DOHH2 (cell line): ENCODE data around the gene ANO9.

Experiments used
- H3F3A ChIP-seq: fragments of 200-600 bp; sonication (generic), shearing (Covaris generic); 2 replicates; pipeline ENCODE4 v1.6.0; 2016; ENCODE audit warnings: antibody characterized with exemption, mild to moderate bottlenecking; ENCODE audit not compliant: control insufficient read depth, insufficient read depth
- H3K27ac ChIP-seq: fragments of 200-600 bp; sonication (generic); 2 replicates; pipeline ENCODE4 v1.5.1; 2014; ENCODE audit warnings: low read depth, mild to moderate bottlenecking, low read length, moderate library complexity
- H3K27me3 ChIP-seq: fragments of 200-600 bp; sonication (generic); 2 replicates; pipeline ENCODE4 v1.6.1; 2014; ENCODE audit warnings: mild to moderate bottlenecking, low read length, mixed read lengths; ENCODE audit not compliant: control insufficient read depth
- H3K36me3 ChIP-seq: fragments of 200-600 bp; sonication (generic); 2 replicates; pipeline ENCODE4 v1.6.1; 2014; ENCODE audit warnings: mild to moderate bottlenecking, low read length, moderate library complexity, mixed read lengths; ENCODE audit not compliant: control insufficient read depth
- H3K4me1 ChIP-seq: fragments of 200-600 bp; sonication (generic); 2 replicates; pipeline ENCODE4 v1.6.1; 2014; ENCODE audit warnings: mild to moderate bottlenecking, low read length, mixed read lengths; ENCODE audit not compliant: control insufficient read depth
- H3K4me2 ChIP-seq: fragments of 200-600 bp; sonication (generic); 2 replicates; pipeline ENCODE4 v1.6.0; 2014; ENCODE audit warnings: mild to moderate bottlenecking, low read length, moderate library complexity
- H3K4me3 ChIP-seq: fragments of 200-600 bp; sonication (generic); 2 replicates; pipeline ENCODE4 v1.5.1; 2014; ENCODE audit warnings: mild to moderate bottlenecking, low read length, mixed read lengths
- H3K79me2 ChIP-seq: fragments of 200-600 bp; sonication (generic); 2 replicates; pipeline ENCODE4 v1.6.1; 2014; ENCODE audit warnings: mild to moderate bottlenecking, low read length, mixed read lengths; ENCODE audit not compliant: control insufficient read depth
- H3K9me2 ChIP-seq: fragments of 200-600 bp; sonication (generic); replicated peaks from 2 replicates; pipeline ENCODE4 v1.6.1; 2014; ENCODE audit warnings: mild to moderate bottlenecking, low read length, mixed read lengths; ENCODE audit not compliant: control insufficient read depth
- H3K9me3 ChIP-seq: fragments of 200-600 bp; sonication (generic); 2 replicates; pipeline ENCODE4 v1.6.1; 2014; ENCODE audit warnings: antibody characterized with exemption, low read length, mixed read lengths; ENCODE audit not compliant: control insufficient read depth, insufficient read depth
- H4K20me1 ChIP-seq: fragments of 200-600 bp; sonication (generic); 2 replicates; pipeline ENCODE4 v1.6.0; 2014; ENCODE audit warnings: low read depth, mild to moderate bottlenecking, antibody characterized with exemption, low read length, moderate library complexity; ENCODE audit not compliant: control insufficient read depth, insufficient read depth
- EZH2phosphoT487 ChIP-seq: fragments of 200-600 bp; sonication (generic); IDR thresholded peaks from 2 replicates; pipeline ENCODE4 v1.6.1; 2017; ENCODE audit warnings: borderline replicate concordance, mild to moderate bottlenecking, antibody characterized with exemption, low read length, moderate library complexity, mixed read lengths
- TF ChIP-seq, protein P1 (sequence below): fragments of 200-600 bp; sonication (generic); IDR thresholded peaks from one replicate; pipeline ENCODE4 v1.5.1; 2014; ENCODE audit warnings: antibody characterized with exemption, mild to moderate bottlenecking, low read depth, low read length; ENCODE audit not compliant: poor library complexity, severe bottlenecking

The ANO9 gene

DNA sequence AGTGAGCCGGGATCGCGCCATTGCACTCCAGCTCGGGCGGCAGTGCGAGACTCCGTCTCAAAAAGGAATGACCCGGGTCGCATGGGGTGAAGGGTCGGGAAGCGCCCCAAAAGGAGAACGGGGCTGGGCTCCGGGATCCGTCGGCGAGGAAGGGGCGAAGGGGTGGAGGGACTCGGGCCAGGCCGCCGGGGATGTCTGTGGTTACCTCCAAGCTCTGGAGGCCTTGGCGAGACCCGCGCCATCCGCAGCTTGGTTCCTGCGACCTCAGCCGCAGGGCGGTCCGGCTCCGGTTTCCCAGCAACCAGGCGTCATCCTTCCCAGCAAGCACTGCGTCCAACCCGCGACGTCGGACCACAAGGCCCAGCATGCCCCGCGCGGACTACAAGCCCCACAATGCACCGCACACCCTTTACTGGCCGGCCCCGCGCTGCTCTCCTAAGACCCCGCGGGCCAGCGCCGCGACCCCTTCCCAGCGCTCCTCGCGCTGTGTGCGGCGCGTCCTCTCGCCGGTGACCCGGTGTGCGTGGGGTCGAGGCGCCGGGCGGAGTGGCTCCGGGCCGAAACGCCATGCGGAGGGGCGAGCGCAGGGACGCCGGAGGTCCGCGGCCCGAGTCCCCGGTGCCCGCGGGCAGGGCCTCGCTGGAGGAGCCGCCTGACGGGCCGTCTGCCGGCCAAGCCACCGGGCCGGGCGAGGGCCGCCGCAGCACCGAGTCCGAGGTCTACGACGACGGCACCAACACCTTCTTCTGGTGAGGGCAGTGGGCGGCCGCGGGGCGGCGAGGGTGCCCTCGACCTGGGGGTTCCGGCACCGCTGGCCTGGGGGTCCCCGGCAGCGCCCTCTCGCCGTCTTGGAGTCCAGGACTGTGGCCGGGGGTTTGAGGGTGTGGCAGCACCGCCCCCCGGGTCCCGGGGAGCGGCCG, 8.3 kb upstream of the ANO9 start, which contains the start of gene PTDSS2:
Gene PTDSS2 (plus strand): TSS at position 391 of the 920 bp plus-strand sequence. CDS start 177 bp downstream, at position 568.
- Histone ChIP-seq H3K27me3 (no peaks in the 10 kb centered on the region; the same call in 1 of the 2 replicates), H3K27ac (peak within 1 kb of the TSS; percentile 73), H3K4me2 (peak within 1 kb of the TSS; percentile 90), H3F3A (peaks cover 15% of the 10 kb centered on the region), H3K9me2 (no peaks in the 10 kb centered on the region), H4K20me1 (peaks cover 6% of the 10 kb centered on the region; the same call in 1 of the 2 replicates), H3K9me3 (no peaks in the 10 kb centered on the region), H3K4me1 (peaks cover 36% of the 10 kb centered on the region), H3K79me2 (peaks cover 53% of the 10 kb centered on the region), H3K4me3 (peak within 1 kb of the TSS; percentile 91), H3K36me3 (peaks cover 19% of the 10 kb centered on the region)
- TF ChIP-seq, protein P1, sequence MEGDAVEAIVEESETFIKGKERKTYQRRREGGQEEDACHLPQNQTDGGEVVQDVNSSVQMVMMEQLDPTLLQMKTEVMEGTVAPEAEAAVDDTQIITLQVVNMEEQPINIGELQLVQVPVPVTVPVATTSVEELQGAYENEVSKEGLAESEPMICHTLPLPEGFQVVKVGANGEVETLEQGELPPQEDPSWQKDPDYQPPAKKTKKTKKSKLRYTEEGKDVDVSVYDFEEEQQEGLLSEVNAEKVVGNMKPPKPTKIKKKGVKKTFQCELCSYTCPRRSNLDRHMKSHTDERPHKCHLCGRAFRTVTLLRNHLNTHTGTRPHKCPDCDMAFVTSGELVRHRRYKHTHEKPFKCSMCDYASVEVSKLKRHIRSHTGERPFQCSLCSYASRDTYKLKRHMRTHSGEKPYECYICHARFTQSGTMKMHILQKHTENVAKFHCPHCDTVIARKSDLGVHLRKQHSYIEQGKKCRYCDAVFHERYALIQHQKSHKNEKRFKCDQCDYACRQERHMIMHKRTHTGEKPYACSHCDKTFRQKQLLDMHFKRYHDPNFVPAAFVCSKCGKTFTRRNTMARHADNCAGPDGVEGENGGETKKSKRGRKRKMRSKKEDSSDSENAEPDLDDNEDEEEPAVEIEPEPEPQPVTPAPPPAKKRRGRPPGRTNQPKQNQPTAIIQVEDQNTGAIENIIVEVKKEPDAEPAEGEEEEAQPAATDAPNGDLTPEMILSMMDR = no peak
- no peak for TF ChIP-seq EZH2phosphoT487

DNA sequence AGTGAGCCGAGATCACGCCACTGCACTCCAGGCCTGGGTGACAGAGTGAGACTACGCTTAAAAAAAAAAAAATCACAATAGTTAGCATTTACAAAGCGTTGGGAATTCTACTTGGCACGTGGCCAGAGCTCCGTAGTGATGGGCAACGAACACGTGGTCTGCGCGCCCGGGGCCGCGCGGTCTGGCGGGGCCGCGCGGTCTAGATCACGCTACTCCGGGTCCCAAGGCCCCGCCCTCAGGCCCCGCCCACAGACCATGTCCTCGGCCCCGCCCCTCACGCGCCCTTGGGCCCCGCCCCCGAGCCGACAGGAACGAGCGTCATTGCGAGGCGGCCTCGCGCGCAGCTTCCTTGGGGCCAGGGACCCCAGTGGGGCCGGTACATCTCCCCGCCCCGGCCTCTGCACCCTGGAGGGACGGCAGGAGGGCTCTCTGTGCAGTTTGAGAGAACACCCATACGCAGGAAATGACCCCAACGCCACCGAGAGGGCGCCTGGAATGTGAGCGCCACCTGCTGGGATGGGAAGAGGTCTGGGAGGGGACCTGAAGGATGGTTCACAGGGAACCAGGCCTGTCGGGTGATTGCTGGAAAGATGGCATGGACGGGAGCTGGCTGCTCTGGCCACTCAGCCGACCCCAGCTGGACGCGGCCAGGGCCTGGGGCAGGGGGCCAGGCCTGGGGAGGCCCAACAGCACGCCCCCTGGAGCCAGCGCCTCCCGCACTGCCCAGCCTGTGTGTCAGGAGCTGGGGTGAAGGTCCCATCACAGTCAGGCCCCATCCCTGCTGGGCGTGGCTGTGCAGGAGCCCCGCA, 6.3 kb upstream of the ANO9 start:
- peaks cover 36% of the 10 kb centered on the region for H3K4me1 ChIP-seq
- H3K4me3 ChIP-seq = peak overlapping the region; percentile 91
- peak overlapping the region; percentile 73 for H3K27ac ChIP-seq
- peaks cover 6% of the 10 kb centered on the region; the same call in 1 of the 2 replicates for H4K20me1 ChIP-seq
- no peaks in the 10 kb centered on the region; the same call in 1 of the 2 replicates for H3K27me3 ChIP-seq
- TF ChIP-seq EZH2phosphoT487 = no peak
- TF ChIP-seq, protein P1 = peak; percentile 96
- H3F3A ChIP-seq = peaks cover 15% of the 10 kb centered on the region
- peak overlapping the region; percentile 90 for H3K4me2 ChIP-seq
- no peaks in the 10 kb centered on the region for H3K9me2 ChIP-seq
- peaks cover 7% of the 10 kb centered on the region for H3K36me3 ChIP-seq
- H3K79me2 ChIP-seq = peaks cover 36% of the 10 kb centered on the region
- H3K9me3 ChIP-seq = no peaks in the 10 kb centered on the region

DNA sequence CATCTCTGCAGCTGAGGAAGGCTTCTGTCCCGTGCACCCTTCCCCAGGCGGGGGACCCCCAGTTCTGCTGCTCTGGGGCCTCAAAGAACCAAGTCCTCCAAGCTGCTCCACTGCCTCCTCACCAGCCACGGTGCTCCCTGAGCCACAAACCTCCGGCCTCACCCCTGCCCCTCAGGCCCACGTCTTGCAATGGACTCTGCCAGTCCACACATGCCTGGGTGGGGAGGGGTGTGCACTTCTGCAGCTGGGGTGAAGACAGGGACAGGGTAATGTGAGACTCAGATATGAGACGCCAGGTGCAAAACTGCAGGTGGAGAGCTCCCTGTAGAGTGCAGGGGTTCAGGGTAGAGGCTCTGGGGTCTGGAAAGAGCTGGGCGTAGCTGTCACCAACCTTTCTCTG, 5.1 kb upstream of the ANO9 start:
- Histone ChIP-seq H3K4me1 (peaks cover 31% of the 10 kb centered on the region), H3K27me3 (no peaks in the 10 kb centered on the region; the same call in 1 of the 2 replicates), H4K20me1 (peaks cover 6% of the 10 kb centered on the region; the same call in 1 of the 2 replicates), H3F3A (peaks cover 15% of the 10 kb centered on the region), H3K79me2 (peaks cover 25% of the 10 kb centered on the region), H3K9me3 (no peaks in the 10 kb centered on the region), H3K9me2 (no peaks in the 10 kb centered on the region), H3K27ac (no peak overlapping the region), H3K4me3 (no peak overlapping the region), H3K36me3 (peaks cover under 1% of the 10 kb centered on the region), H3K4me2 (no peak overlapping the region)
- TF ChIP-seq, protein P1 = no peak
- no peak for TF ChIP-seq EZH2phosphoT487
